Neural progenitor cell (in vitro differentiated cells): Measurements from ENCODE around the gene LCMT2. TPM values are rescaled to one million over a fixed set of nuclear protein-coding genes. Genes with fewer than 3 reads are reported as not detected.

ENCODE experiments used
- DNase-seq: peaks from one replicate; pipeline ENCODE4 v3.0.0-alpha.2; 2016; ENCODE audit warnings: low spot score
- H2AFZ ChIP-seq: fragments of 200-600 bp; sonication (generic); replicated peaks from 2 replicates; pipeline ENCODE4 v1.6.1; 2016; ENCODE audit warnings: antibody characterized with exemption
- H3F3A ChIP-seq: fragments of 200-600 bp; sonication (generic); 2 replicates; pipeline ENCODE4 v1.6.1; 2016; ENCODE audit warnings: antibody characterized with exemption, low read depth
- H3K27ac ChIP-seq: fragments of 200-600 bp; sonication (generic); 2 replicates; pipeline ENCODE4 v1.5.1; 2016; ENCODE audit warnings: mild to moderate bottlenecking
- H3K27me3 ChIP-seq: fragments of 200-600 bp; sonication (generic); 2 replicates; pipeline ENCODE4 v1.6.1; 2016; ENCODE audit warnings: mild to moderate bottlenecking, moderate library complexity
- H3K36me3 ChIP-seq: fragments of 200-600 bp; sonication (generic); 2 replicates; pipeline ENCODE4 v1.5.1; 2016
- H3K4me1 ChIP-seq: fragments of 200-600 bp; sonication (generic); 2 replicates; pipeline ENCODE4 v1.6.1; 2016; ENCODE audit warnings: mixed run types
- H3K4me2 ChIP-seq: fragments of 200-600 bp; sonication (generic); 2 replicates; pipeline ENCODE4 v1.6.1; 2016
- H3K4me3 ChIP-seq: fragments of 200-600 bp; sonication (generic); 2 replicates; pipeline ENCODE4 v1.5.1; 2016
- H3K79me2 ChIP-seq: fragments of 200-600 bp; sonication (generic); 2 replicates; pipeline ENCODE4 v1.6.1; 2016; ENCODE audit warnings: low read depth
- H3K9ac ChIP-seq: fragments of 200-600 bp; sonication (generic); 2 replicates; pipeline ENCODE4 v1.6.1; 2016
- H3K9me3 ChIP-seq: fragments of 200-600 bp; sonication (generic); 2 replicates; pipeline ENCODE4 v1.5.1; 2016; ENCODE audit warnings: low read depth
- H4K20me1 ChIP-seq: fragments of 200-600 bp; sonication (generic); 2 replicates; pipeline ENCODE4 v1.6.1; 2016; ENCODE audit warnings: low read depth
- H3K27ac Mint-ChIP-seq: 3 replicates; pipeline ENCODE4 v1.8.0; 2021; ENCODE audit warnings: mixed read lengths
- H3K27me3 Mint-ChIP-seq: 2 replicates; pipeline ENCODE4 v1.8.0; 2022; ENCODE audit warnings: low read depth, mild to moderate bottlenecking, inconsistent platforms, moderate library complexity, mixed read lengths; ENCODE audit not compliant: insufficient read depth
- H3K36me3 Mint-ChIP-seq: 3 replicates; pipeline ENCODE4 v1.8.0; 2021; ENCODE audit warnings: mixed read lengths
- H3K4me1 Mint-ChIP-seq: 3 replicates; pipeline ENCODE4 v1.8.0; 2021; ENCODE audit warnings: mixed read lengths
- H3K4me3 Mint-ChIP-seq: 3 replicates; pipeline ENCODE4 v1.8.0; 2021; ENCODE audit warnings: mild to moderate bottlenecking, moderate library complexity, mixed read lengths
- H3K9me3 Mint-ChIP-seq: 3 replicates; pipeline ENCODE4 v1.8.0; 2020; ENCODE audit warnings: mixed read lengths
- EZH2 ChIP-seq: fragments of 200-600 bp; sonication (generic); IDR thresholded peaks from 2 replicates; pipeline ENCODE4 v1.6.1; 2017; ENCODE audit warnings: antibody characterized with exemption, mild to moderate bottlenecking, moderate library complexity
- EZH2phosphoT487 ChIP-seq: fragments of 200-600 bp; sonication (generic); IDR thresholded peaks from 2 replicates; pipeline ENCODE4 v1.6.1; 2017; ENCODE audit warnings: antibody characterized with exemption
- total RNA-seq: library from RNA; depleted of rRNA; stranded (reverse); fragments of >200 nt; gene quantifications from 2 replicates; pipeline ENCODE4 v1.2.3, GENCODE V29; 2015; ENCODE audit warnings: low replicate concordance
- TF ChIP-seq, protein P1 (sequence below): fragments of 200-600 bp; sonication (generic); IDR thresholded peaks from 2 replicates; pipeline ENCODE4 v1.5.1; 2017; ENCODE audit warnings: antibody characterized with exemption, mild to moderate bottlenecking

LCMT2 gene
- total RNA-seq, 1 donor from 2014 or later = 14.2 TPM

DNA sequence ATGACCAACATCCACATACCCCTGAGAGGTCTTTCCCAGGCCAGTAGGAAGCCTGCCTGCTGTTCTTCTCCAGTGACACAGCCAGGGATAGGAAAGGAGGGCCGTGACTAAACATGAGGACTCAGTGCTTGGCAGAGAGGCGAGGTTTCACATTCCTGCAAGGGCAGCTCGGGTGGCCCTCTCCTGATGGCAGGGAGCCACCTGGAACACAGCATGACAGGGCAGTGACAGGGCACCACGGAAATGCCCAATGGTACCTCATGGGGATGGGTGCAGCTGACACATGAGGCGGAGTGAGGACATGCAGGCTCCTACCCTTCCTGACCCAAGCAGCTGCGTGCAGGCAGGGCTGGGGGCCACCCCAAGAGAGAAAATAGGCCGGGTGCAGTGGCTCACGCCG, 56.2 kb downstream of the LCMT2 start:
- H3K4me2 ChIP-seq = no peak overlapping the region
- no peaks in the 10 kb centered on the region for H3K79me2 ChIP-seq
- Mint-ChIP-seq H3K4me3 (no peak overlapping the region), H3K27me3 (peaks cover 6% of the 10 kb centered on the region), H3K36me3 (no peaks in the 10 kb centered on the region), H3K9me3 (no peaks in the 10 kb centered on the region), H3K27ac (no peak overlapping the region), H3K4me1 (no peaks in the 10 kb centered on the region)
- DNase-seq = no peak
- no peak overlapping the region for H3K27ac ChIP-seq
- H3K4me3 ChIP-seq = no peak overlapping the region
- TF ChIP-seq EZH2 (no peak), EZH2phosphoT487 (no peak)
- TF ChIP-seq, protein P1, sequence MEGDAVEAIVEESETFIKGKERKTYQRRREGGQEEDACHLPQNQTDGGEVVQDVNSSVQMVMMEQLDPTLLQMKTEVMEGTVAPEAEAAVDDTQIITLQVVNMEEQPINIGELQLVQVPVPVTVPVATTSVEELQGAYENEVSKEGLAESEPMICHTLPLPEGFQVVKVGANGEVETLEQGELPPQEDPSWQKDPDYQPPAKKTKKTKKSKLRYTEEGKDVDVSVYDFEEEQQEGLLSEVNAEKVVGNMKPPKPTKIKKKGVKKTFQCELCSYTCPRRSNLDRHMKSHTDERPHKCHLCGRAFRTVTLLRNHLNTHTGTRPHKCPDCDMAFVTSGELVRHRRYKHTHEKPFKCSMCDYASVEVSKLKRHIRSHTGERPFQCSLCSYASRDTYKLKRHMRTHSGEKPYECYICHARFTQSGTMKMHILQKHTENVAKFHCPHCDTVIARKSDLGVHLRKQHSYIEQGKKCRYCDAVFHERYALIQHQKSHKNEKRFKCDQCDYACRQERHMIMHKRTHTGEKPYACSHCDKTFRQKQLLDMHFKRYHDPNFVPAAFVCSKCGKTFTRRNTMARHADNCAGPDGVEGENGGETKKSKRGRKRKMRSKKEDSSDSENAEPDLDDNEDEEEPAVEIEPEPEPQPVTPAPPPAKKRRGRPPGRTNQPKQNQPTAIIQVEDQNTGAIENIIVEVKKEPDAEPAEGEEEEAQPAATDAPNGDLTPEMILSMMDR = no peak
- H3F3A ChIP-seq = no peaks in the 10 kb centered on the region
- no peak overlapping the region for H3K9ac ChIP-seq
- peaks cover 3% of the 10 kb centered on the region for H3K36me3 ChIP-seq
- H3K27me3 ChIP-seq = no peaks in the 10 kb centered on the region
- H2AFZ ChIP-seq = no peak overlapping the region
- H3K9me3 ChIP-seq = no peaks in the 10 kb centered on the region
- no peaks in the 10 kb centered on the region for H4K20me1 ChIP-seq
- H3K4me1 ChIP-seq = no peaks in the 10 kb centered on the region

Other genes with a start within 250 kb of the LCMT2 start
- gene UBR1, start 224.5 kb downstream of the LCMT2 start, total RNA-seq = 26.0 and 33.2 TPM in 2 replicates
- gene TMEM62, start 197.0 kb downstream of the LCMT2 start, total RNA-seq = 6.9 and 11.9 TPM in 2 replicates
- 43.1 and 44.3 TPM in 2 replicates for gene CCNDBP1, start 145.2 kb downstream of the LCMT2 start, total RNA-seq
- not detected in 2 replicates for gene EPB42, start 109.6 kb downstream of the LCMT2 start, total RNA-seq
- gene TGM5, start 63.6 kb downstream of the LCMT2 start, total RNA-seq = not detected in 2 replicates
- not detected in 2 replicates for gene TGM7, start 28.3 kb downstream of the LCMT2 start, total RNA-seq
- 27.1 and 44.6 TPM in 2 replicates for gene ZSCAN29, start 40.5 kb upstream of the LCMT2 start, total RNA-seq
- 14.1 and 15.6 TPM in 2 replicates for gene TUBGCP4, start 40.5 kb upstream of the LCMT2 start, total RNA-seq
- 66.5 and 73.5 TPM in 2 replicates for gene TP53BP1, start 162.6 kb upstream of the LCMT2 start, total RNA-seq
- 4.0 and 8.2 TPM in 2 replicates for gene MAP1A, start 187.0 kb upstream of the LCMT2 start, total RNA-seq